BJ (cell line): ENCODE data around the gene CORO6. TPM values are rescaled to one million over a fixed set of nuclear protein-coding genes. Genes with fewer than 3 reads are reported as not detected.
A peak's percentile ranks its signal among the peaks of the same experiment; 100 is the strongest.

Source experiments
- CTCF ChIA-PET: fragments of 350-600 bp; formaldehyde crosslinking; extraction: SDS; loops from one replicate; lab custom pipeline; 2021; ENCODE audit warnings: antibody characterized with exemption, inconsistent platforms; lab: Yijun Ruan, JAX
- POLR2A ChIA-PET: fragments of 300-600 bp; sonication (Branson Sonifier 250); formaldehyde crosslinking; extraction: SDS; loops from one replicate; lab custom pipeline; 2021; ENCODE audit warnings: antibody characterized with exemption; lab: Charles Lee
- DNase-seq: peaks from one replicate; pipeline ENCODE4 v3.0.0-alpha.2; 2011; ENCODE audit warnings: low read depth
- H3K27me3 ChIP-seq: 2 replicates; pipeline ENCODE4 v1.6.0; 2011; ENCODE audit warnings: low read length; ENCODE audit not compliant: control insufficient read depth, insufficient read depth
- H3K36me3 ChIP-seq: 2 replicates; pipeline ENCODE4 v1.5.1; 2011; ENCODE audit warnings: low read length; ENCODE audit not compliant: control insufficient read depth, insufficient read depth
- H3K4me3 ChIP-seq: 2 replicates; pipeline ENCODE4 v1.5.1; 2011; ENCODE audit warnings: low read depth, mild to moderate bottlenecking, control low read depth, low read length
- CTCF ChIP-seq: IDR thresholded peaks from 2 replicates; pipeline ENCODE4 v1.5.1; 2011; ENCODE audit warnings: low read depth, mild to moderate bottlenecking, control low read depth, inconsistent platforms, low read length, moderate library complexity; ENCODE audit not compliant: insufficient read depth
- polyA plus RNA-seq: library from polyadenylated mRNA; depleted of rRNA; stranded (reverse); fragments of >200 nt; gene quantifications from 2 replicates; pipeline ENCODE4 v1.2.3, GENCODE V29; 2011

CORO6 gene
- polyA plus RNA-seq, 1 experiment, result 19.3 TPM

GRCh38 chr17:29640413-29640812 lies 17.7 kb upstream of the CORO6 start:
- peaks cover 2% of the 10 kb centered on the region; the same call in 1 of the 2 replicates for H3K36me3 ChIP-seq
- DNase-seq, result peak; percentile 52
- TF ChIP-seq CTCF, result no peak
- ChIA-PET CTCF (interaction anchor here (0.6 to 7.9 kb wide), 20 partner anchors 13 to 293 kb away, joined by 3 to 147 read pairs (median 6); partner anchors contain the start of gene SSH2), POLR2A (no interaction called here)
- no peaks in the 10 kb centered on the region for H3K27me3 ChIP-seq
- H3K4me3 ChIP-seq, result no peak overlapping the region

- Histone ChIP-seq H3K27me3 (no peaks in the 10 kb centered on the region), H3K4me3 (no peak overlapping the region), H3K36me3 (peaks cover 11% of the 10 kb centered on the region)
- POLR2A ChIA-PET, result no interaction called here
- DNase-seq, result no peak
- CTCF ChIA-PET, result interaction anchor here (0.6 kb wide), 1 partner anchor 9 kb away, joined by 4 read pairs; no protein-coding TSS in a partner anchor
- no peak for TF ChIP-seq CTCF
Measured at GRCh38 chr17:29633886-29634285, 11.2 kb upstream of the CORO6 start.

GRCh38 chr17:29630630-29631193 lies 8.0 kb upstream of the CORO6 start:
- H3K4me3 ChIP-seq, result no peak overlapping the region
- peaks cover 9% of the 10 kb centered on the region for H3K36me3 ChIP-seq
- ChIA-PET CTCF (interaction anchor here (0.5 to 1.2 kb wide), 2 partner anchors 8 to 58 kb away, joined by 3 read pairs; no protein-coding TSS in a partner anchor), POLR2A (no interaction called here)
- no peaks in the 10 kb centered on the region for H3K27me3 ChIP-seq
- no peak for DNase-seq
- no peak for TF ChIP-seq CTCF

- DNase-seq, result no peak
- H3K36me3 ChIP-seq, result peaks cover 9% of the 10 kb centered on the region
- no peak overlapping the region for H3K4me3 ChIP-seq
- H3K27me3 ChIP-seq, result no peaks in the 10 kb centered on the region
- TF ChIP-seq CTCF, result no peak
- ChIA-PET CTCF (interaction anchor here (2.1 to 3.2 kb wide), 2 partner anchors 9 to 12 kb away, joined by 11 to 15 read pairs; no protein-coding TSS in a partner anchor), POLR2A (no interaction called here)
Measured at GRCh38 chr17:29629839-29630238, 7.1 kb upstream of the CORO6 start.

- POLR2A ChIA-PET, result no interaction called here
Measured at GRCh38 chr17:29628644-29629043, 5.9 kb upstream of the CORO6 start.

More at GRCh38 chr17:29628644-29629043, 5.9 kb upstream of the CORO6 start:
- no peak for DNase-seq
- CTCF ChIA-PET, result interaction anchor here (2.1 to 3.2 kb wide), 2 partner anchors 10 to 11 kb away, joined by 11 to 15 read pairs; no protein-coding TSS in a partner anchor
- Histone ChIP-seq H3K36me3 (peaks cover 7% of the 10 kb centered on the region), H3K27me3 (no peaks in the 10 kb centered on the region), H3K4me3 (no peak overlapping the region)
- TF ChIP-seq CTCF, result no peak
